HepG2 (cell line): ENCODE results near the gene EXOSC9. TPM values are rescaled to one million over a fixed set of nuclear protein-coding genes. Genes with fewer than 3 reads are reported as not detected.

Source experiments
- AHR ChIP-seq: IDR thresholded peaks from 2 replicates; pipeline ENCODE4 v1.6.1; 2018; ENCODE audit warnings: missing genetic modification reagents, missing compliant biosample characterization
- FLYWCH1 ChIP-seq: sonication (generic); formaldehyde crosslinking; IDR thresholded peaks from 2 replicates; pipeline ENCODE4 v1.8.1; 2023; ENCODE audit warnings: mild to moderate bottlenecking, missing genetic modification reagents
- FOXA1 ChIP-seq, 2 experiments: fragments of 450-650 bp in 1 of 2; sonication (generic) in 1 of 2; formaldehyde crosslinking in 1 of 2; IDR thresholded peaks; 2 replicates each; pipeline versions ENCODE4 v1.4.0 to v1.6.1; 2016 to 2020; ENCODE audit warnings: missing genetic modification reagents in 1 of 2
- GATAD2A ChIP-seq: IDR thresholded peaks from 2 replicates; pipeline ENCODE4 v1.6.1; 2016
- IRF1 ChIP-seq: sonication (generic); formaldehyde crosslinking; IDR thresholded peaks from 2 replicates; pipeline ENCODE4 v1.4.0; 2020; ENCODE audit warnings: low read depth, mild to moderate bottlenecking, missing genetic modification reagents
- ISL2 ChIP-seq: sonication (generic); formaldehyde crosslinking; IDR thresholded peaks from 2 replicates; pipeline ENCODE4 v1.5.0; 2020; ENCODE audit warnings: missing genetic modification reagents
- JUND ChIP-seq: sonication (generic); formaldehyde crosslinking; IDR thresholded peaks from 2 replicates; pipeline ENCODE4 v1.8.0; 2022; ENCODE audit warnings: mild to moderate bottlenecking, missing genetic modification reagents
- KDM3A ChIP-seq: IDR thresholded peaks from 2 replicates; pipeline ENCODE4 v1.6.1; 2018; ENCODE audit warnings: low read depth, missing compliant biosample characterization
- KLF15 ChIP-seq: sonication (generic); formaldehyde crosslinking; IDR thresholded peaks from 2 replicates; pipeline ENCODE4 v1.8.1; 2023; ENCODE audit warnings: borderline replicate concordance, mild to moderate bottlenecking, inconsistent platforms, missing genetic modification reagents, mixed read lengths
- KLF9 ChIP-seq: IDR thresholded peaks from 2 replicates; pipeline ENCODE4 v1.6.1; 2016; ENCODE audit warnings: low read depth
- MAF1 ChIP-seq: sonication (generic); formaldehyde crosslinking; IDR thresholded peaks from 2 replicates; pipeline ENCODE4 v1.5.0; 2020; ENCODE audit warnings: missing genetic modification reagents, borderline replicate concordance
- NFATC3 ChIP-seq: sonication (generic); formaldehyde crosslinking; IDR thresholded peaks from 2 replicates; pipeline ENCODE4 v1.5.1; 2020; ENCODE audit warnings: mild to moderate bottlenecking, missing genetic modification reagents
- NPAS2 ChIP-seq: sonication (generic); formaldehyde crosslinking; IDR thresholded peaks from 2 replicates; pipeline ENCODE4 v1.8.0; 2022; ENCODE audit warnings: mild to moderate bottlenecking, missing genetic modification reagents, borderline replicate concordance
- PHF20 ChIP-seq: sonication (generic); formaldehyde crosslinking; IDR thresholded peaks from 2 replicates; pipeline ENCODE4 v1.5.0; 2020; ENCODE audit warnings: mild to moderate bottlenecking, missing genetic modification reagents
- RBM39 ChIP-seq: fragments of 200-400 bp; formaldehyde crosslinking; IDR thresholded peaks from one replicate; pipeline ENCODE4 v1.6.1; 2018; ENCODE audit warnings: antibody characterized with exemption, mild to moderate bottlenecking, low read depth, low read length; ENCODE audit not compliant: poor library complexity, severe bottlenecking
- TBL1XR1 ChIP-seq: fragments of 150-350 bp; IDR thresholded peaks from 2 replicates; pipeline ENCODE4 v1.6.1; 2014; ENCODE audit warnings: borderline replicate concordance, low read length; ENCODE audit not compliant: partially characterized antibody
- ZBTB7A ChIP-seq: sonication (generic); formaldehyde crosslinking; IDR thresholded peaks from 2 replicates; pipeline ENCODE4 v1.8.0; 2022; ENCODE audit warnings: mild to moderate bottlenecking, missing genetic modification reagents
- ZNF10 ChIP-seq: sonication (generic); formaldehyde crosslinking; IDR thresholded peaks from 2 replicates; pipeline ENCODE4 v1.4.0; 2020; ENCODE audit warnings: mild to moderate bottlenecking, low read depth, missing genetic modification reagents, borderline replicate concordance
- ZNF121 ChIP-seq: sonication (generic); formaldehyde crosslinking; IDR thresholded peaks from 2 replicates; pipeline ENCODE4 v1.5.0; 2020; ENCODE audit warnings: mild to moderate bottlenecking, missing genetic modification reagents
- ZNF18 ChIP-seq: sonication (generic); formaldehyde crosslinking; IDR thresholded peaks from 2 replicates; pipeline ENCODE4 v1.8.0; 2022; ENCODE audit warnings: mild to moderate bottlenecking, missing genetic modification reagents; ENCODE audit not compliant: insufficient replicate concordance
- ZNF205 ChIP-seq: IDR thresholded peaks from 2 replicates; pipeline ENCODE4 v1.6.1; 2018; ENCODE audit warnings: missing biosample characterization, missing genetic modification reagents
- ZNF317 ChIP-seq: sonication (generic); formaldehyde crosslinking; IDR thresholded peaks from 2 replicates; pipeline ENCODE4 v1.5.0; 2020; ENCODE audit warnings: mild to moderate bottlenecking, missing genetic modification reagents
- ZNF335 ChIP-seq: sonication (generic); formaldehyde crosslinking; IDR thresholded peaks from 2 replicates; pipeline ENCODE4 v1.4.0; 2020; ENCODE audit warnings: missing genetic modification reagents
- ZNF34 ChIP-seq: sonication (generic); formaldehyde crosslinking; IDR thresholded peaks from 2 replicates; pipeline ENCODE4 v1.4.0; 2020; ENCODE audit warnings: mild to moderate bottlenecking, missing genetic modification reagents, borderline replicate concordance
- ZNF546 ChIP-seq: sonication (generic); formaldehyde crosslinking; conservative IDR thresholded peaks from 2 replicates; pipeline ENCODE4 v1.8.1; 2023; ENCODE audit warnings: mild to moderate bottlenecking, missing genetic modification reagents
- ZNF547 ChIP-seq: sonication (generic); formaldehyde crosslinking; IDR thresholded peaks from 2 replicates; pipeline ENCODE4 v1.5.1; 2020; ENCODE audit warnings: mild to moderate bottlenecking, missing genetic modification reagents
- ZNF569 ChIP-seq: sonication (generic); formaldehyde crosslinking; IDR thresholded peaks from 2 replicates; pipeline ENCODE4 v1.5.0; 2020; ENCODE audit warnings: mild to moderate bottlenecking, missing genetic modification reagents, moderate library complexity, borderline replicate concordance
- ZNF761 ChIP-seq: sonication (generic); formaldehyde crosslinking; conservative IDR thresholded peaks from 2 replicates; pipeline ENCODE4 v1.4.0; 2020; ENCODE audit warnings: mild to moderate bottlenecking, missing genetic modification reagents
- polyA plus RNA-seq, 8 experiments: library from polyadenylated mRNA; depleted of rRNA in 3 of 8; stranded (reverse) in 7 of 8; unstranded in 1 of 8; fragments of >200 nt; fragmentation: Illumina TruSeq in 4 of 8; extraction: Trizol in 4 of 8; gene quantifications; 2 replicates each; pipeline versions ENCODE4 v1.2.1 to v1.2.3, GENCODE V29; 2011 to 2016; ENCODE audit warnings: low read depth in 4 of 8, missing spikeins in 1 of 8, mixed read lengths in 1 of 8; ENCODE audit not compliant: insufficient read depth in 1 of 8
- total RNA-seq, 5 experiments: library from RNA; depleted of rRNA; stranded (reverse); fragments of >200 nt; fragmentation: Illumina TruSeq; extraction: Trizol; gene quantifications; 2 replicates each; pipeline ENCODE4 v1.2.3, GENCODE V29; 2016; ENCODE audit warnings: low read depth in 1 of 5

The EXOSC9 gene
- total and polyA plus RNA-seq, 2 of the 13 experiments (the other 11 are each of a cell fraction or from before 2014, with no cell fraction given) = 26.0 to 48.0 TPM

GRCh38 chr4:121794505-121795188 is 6.5 kb upstream of the EXOSC9 start (continued):
- TF ChIP-seq ZNF18 = peak; percentile 42
- no peak for TF ChIP-seq MAF1
- no peak for TF ChIP-seq ZNF761 (CRISPR knock-in tag)
- TF ChIP-seq KDM3A (CRISPR knock-in tag) = no peak
- TF ChIP-seq ZNF10 = no peak
- TF ChIP-seq ZNF547 = no peak
- no peak for TF ChIP-seq ZBTB7A (CRISPR knock-in tag)
- TF ChIP-seq IRF1 = no peak
- no peak for TF ChIP-seq FLYWCH1 (CRISPR knock-in tag)
- no peak for TF ChIP-seq ZNF546 (CRISPR knock-in tag)
- TF ChIP-seq NFATC3 (CRISPR knock-in tag) = no peak
- no peak for TF ChIP-seq TBL1XR1
- TF ChIP-seq NPAS2 = no peak
- TF ChIP-seq PHF20 (CRISPR knock-in tag) = no peak
- TF ChIP-seq ZNF121 (CRISPR knock-in tag) = 0 out of 2 replicates have a peak, but pooled peaks have one; percentile 27
- TF ChIP-seq KLF15 (CRISPR knock-in tag) = no peak
- TF ChIP-seq KLF9 (CRISPR knock-in tag) = no peak
- TF ChIP-seq ISL2 (CRISPR knock-in tag) = no peak
- TF ChIP-seq ZNF205 (CRISPR knock-in tag) = no peak
- TF ChIP-seq ZNF317 (CRISPR knock-in tag) = 0 out of 2 replicates have a peak, but pooled peaks have one; percentile 39
- TF ChIP-seq RBM39 = no peak
- TF ChIP-seq FOXA1 (IDR thresholded peaks at IDR 0.05) = no peak
- TF ChIP-seq FOXA1 (CRISPR knock-in tag; IDR thresholded peaks at IDR 0.05) = peak; percentile 29
- no peak for TF ChIP-seq ZNF569 (CRISPR knock-in tag)
- TF ChIP-seq ZNF34 (CRISPR knock-in tag) = no peak
- TF ChIP-seq JUND (CRISPR knock-in tag) = no peak
- TF ChIP-seq GATAD2A (CRISPR knock-in tag) = 0 out of 2 replicates have a peak, but pooled peaks have one; percentile 18
- peak; percentile 28; the same call in 1 of the 2 replicates for TF ChIP-seq ZNF335 (CRISPR knock-in tag)
- no peak for TF ChIP-seq AHR (CRISPR knock-in tag)
